GM23248 (cell line): ENCODE measurements around the gene CTDNEP1. TPM values are rescaled to one million over a fixed set of nuclear protein-coding genes. Genes with fewer than 3 reads are reported as not detected.

Experiments
- DNase-seq: peaks from one replicate; pipeline ENCODE4 v3.0.0-alpha.2; 2015
- H2AFZ ChIP-seq: fragments of 200-600 bp; sonication (generic); 2 replicates; pipeline ENCODE4 v1.6.1; 2016; ENCODE audit warnings: antibody characterized with exemption
- H3F3A ChIP-seq: fragments of 200-600 bp; sonication (generic); 2 replicates; pipeline ENCODE4 v1.6.1; 2016; ENCODE audit warnings: mild to moderate bottlenecking, antibody characterized with exemption, mixed run types; ENCODE audit not compliant: insufficient read depth
- H3K27ac ChIP-seq: fragments of 200-600 bp; sonication (generic); 2 replicates; pipeline ENCODE4 v1.5.1; 2016; ENCODE audit warnings: mild to moderate bottlenecking
- H3K27me3 ChIP-seq: fragments of 200-600 bp; sonication (generic); replicated peaks from 2 replicates; pipeline ENCODE4 v1.6.1; 2016; ENCODE audit warnings: mild to moderate bottlenecking; ENCODE audit not compliant: insufficient read depth
- H3K36me3 ChIP-seq: fragments of 200-600 bp; sonication (generic); 2 replicates; pipeline ENCODE4 v1.6.1; 2016; ENCODE audit warnings: low read depth, mild to moderate bottlenecking
- H3K4me1 ChIP-seq: fragments of 200-600 bp; sonication (generic); 2 replicates; pipeline ENCODE4 v1.6.1; 2016; ENCODE audit warnings: mild to moderate bottlenecking; ENCODE audit not compliant: insufficient read depth
- H3K4me2 ChIP-seq: fragments of 200-600 bp; sonication (generic); one replicate; pipeline ENCODE4 v1.6.1; 2016; ENCODE audit warnings: mild to moderate bottlenecking; ENCODE audit not compliant: unreplicated experiment
- H3K4me3 ChIP-seq: fragments of 200-600 bp; sonication (generic); 2 replicates; pipeline ENCODE4 v1.5.1; 2016; ENCODE audit warnings: mild to moderate bottlenecking
- H3K79me2 ChIP-seq: fragments of 200-600 bp; sonication (generic); 2 replicates; pipeline ENCODE4 v1.6.1; 2016; ENCODE audit warnings: mild to moderate bottlenecking; ENCODE audit not compliant: insufficient read depth
- H3K9ac ChIP-seq: fragments of 200-600 bp; sonication (generic); 2 replicates; pipeline ENCODE4 v1.6.1; 2016; ENCODE audit warnings: mild to moderate bottlenecking
- H3K9me2 ChIP-seq: fragments of 200-600 bp; sonication (generic); 2 replicates; pipeline ENCODE4 v1.6.1; 2016; ENCODE audit warnings: mixed run types, mild to moderate bottlenecking, moderate library complexity; ENCODE audit not compliant: insufficient read depth
- H3K9me3 ChIP-seq: fragments of 200-600 bp; sonication (generic); one replicate; pipeline ENCODE4 v1.6.1; 2017; ENCODE audit warnings: low read depth
- H4K20me1 ChIP-seq: fragments of 200-600 bp; sonication (generic); 2 replicates; pipeline ENCODE4 v1.6.0; 2016; ENCODE audit not compliant: insufficient read depth
- EZH2 ChIP-seq: fragments of 200-600 bp; sonication (generic); IDR thresholded peaks from 2 replicates; pipeline ENCODE4 v1.6.1; 2018; ENCODE audit warnings: antibody characterized with exemption, mild to moderate bottlenecking; ENCODE audit not compliant: insufficient read depth, poor library complexity, severe bottlenecking
- EZH2phosphoT487 ChIP-seq: fragments of 200-600 bp; sonication (generic); IDR thresholded peaks from 2 replicates; pipeline ENCODE4 v1.6.1; 2018; ENCODE audit warnings: antibody characterized with exemption, moderate library complexity, mild to moderate bottlenecking, low read depth; ENCODE audit not compliant: insufficient read depth
- WGBS, 2 experiments: methylation state at CpG; one replicate each; pipeline ENCODE4 v1.1.6; 2015 to 2017; ENCODE audit warnings: low lambda C conversion rate in 2 of 2, low coverage in 1 of 2; ENCODE audit errors: missing lambda C conversion rate in 2 of 2; 5-methylcytosine and 5-hydroxymethylcytosine counted together
- in situ Hi-C: fragments of 300-500 bp; cut with MboI; formaldehyde crosslinking; loops from 2 replicates; pipeline ENCODE4 v1.15.0; 2020
- polyA plus RNA-seq: library from polyadenylated mRNA; unstranded; fragments of >200 nt; fragmentation: Nextera tagmentation; extraction: Ambion mirVana; gene quantifications from 2 replicates; pipeline ENCODE4 v1.2.1, GENCODE V29; 2016
- total RNA-seq: library from RNA; depleted of rRNA; stranded (reverse); fragments of >200 nt; shearing (Covaris generic); gene quantifications from 2 replicates; pipeline ENCODE4 v1.2.3, GENCODE V29; 2014

Gene CTDNEP1
- total and polyA plus RNA-seq, 2 experiments from 2014 or later: 30.0 to 38.9 TPM

- Histone ChIP-seq H3K9ac (peak overlapping the region; percentile 96), H3K36me3 (peaks cover 12% of the 10 kb centered on the region), H3K4me3 (peak overlapping the region; percentile 97), H3K79me2 (peaks cover 84% of the 10 kb centered on the region), H3K27me3 (no peaks in the 10 kb centered on the region), H3K9me3 (no peaks in the 10 kb centered on the region), H3K4me2 (peak overlapping the region; percentile 92), H4K20me1 (no peaks in the 10 kb centered on the region), H3F3A (peaks cover 4% of the 10 kb centered on the region; the same call in 1 of the 2 replicates), H3K4me1 (peaks cover 13% of the 10 kb centered on the region), H3K27ac (peak overlapping the region; percentile 99), H3K9me2 (no peaks in the 10 kb centered on the region), H2AFZ (peak overlapping the region; percentile 34)
- peak; percentile 37 for DNase-seq
- in situ Hi-C loops: no loop called here
- WGBS, 2 experiments: 0 to 1% methylated on average over 32 to 55 of the region's 55 CpGs
- no peak for TF ChIP-seq EZH2phosphoT487
Observed at GRCh38 chr17:7250695-7251627, 573 bp downstream of the CTDNEP1 start.

- Histone ChIP-seq H3K9me3 (no peaks in the 10 kb centered on the region), H3K36me3 (peaks cover 14% of the 10 kb centered on the region), H3K79me2 (peaks cover 88% of the 10 kb centered on the region), H2AFZ (no peak overlapping the region), H3K27ac (peak overlapping the region; percentile 99; the same call in 1 of the 2 replicates), H3K4me3 (peak overlapping the region; percentile 97), H3K9ac (peak overlapping the region; percentile 96), H3F3A (peaks cover 6% of the 10 kb centered on the region; the same call in 1 of the 2 replicates), H3K4me1 (peaks cover 13% of the 10 kb centered on the region), H3K27me3 (no peaks in the 10 kb centered on the region), H4K20me1 (no peaks in the 10 kb centered on the region), H3K4me2 (peak overlapping the region; percentile 92), H3K9me2 (no peaks in the 10 kb centered on the region)
- in situ Hi-C loops: no loop called here
- WGBS, 2 experiments: 95 to 96% methylated on average over 7 of the region's 7 CpGs
- no peak for DNase-seq
- no peak for TF ChIP-seq EZH2
- TF ChIP-seq EZH2phosphoT487: no peak
Observed at GRCh38 chr17:7249830-7250229, 1.7 kb downstream of the CTDNEP1 start.

GRCh38 chr17:7249214-7249613 is 2.3 kb downstream of the CTDNEP1 start:
- TF ChIP-seq EZH2 (no peak), EZH2phosphoT487 (no peak)
- Histone ChIP-seq H3K4me2 (no peak overlapping the region), H2AFZ (no peak overlapping the region), H3K9ac (no peak overlapping the region), H3K79me2 (peaks cover 88% of the 10 kb centered on the region), H3K4me3 (no peak overlapping the region), H3K27me3 (no peaks in the 10 kb centered on the region), H3K9me2 (no peaks in the 10 kb centered on the region), H3F3A (peaks cover 11% of the 10 kb centered on the region; the same call in 1 of the 2 replicates), H3K4me1 (peaks cover 13% of the 10 kb centered on the region), H3K27ac (no peak overlapping the region), H3K36me3 (peaks cover 10% of the 10 kb centered on the region), H3K9me3 (no peaks in the 10 kb centered on the region), H4K20me1 (no peaks in the 10 kb centered on the region)
- DNase-seq: no peak
- 75 to 76% methylated on average over 6 of the region's 6 CpGs for WGBS, 2 experiments
- in situ Hi-C loops: no loop called here

- 68 to 74% methylated on average over 4 of the region's 4 CpGs for WGBS, 2 experiments
- H4K20me1 ChIP-seq: no peaks in the 10 kb centered on the region
- no peak overlapping the region for H2AFZ ChIP-seq
- no peak overlapping the region for H3K27ac ChIP-seq
- H3K79me2 ChIP-seq: peaks cover 86% of the 10 kb centered on the region
- H3K9me3 ChIP-seq: no peaks in the 10 kb centered on the region
- TF ChIP-seq EZH2phosphoT487: no peak
- no peak for TF ChIP-seq EZH2
- peaks cover 9% of the 10 kb centered on the region for H3K36me3 ChIP-seq
- H3K9ac ChIP-seq: no peak overlapping the region
- H3K4me2 ChIP-seq: no peak overlapping the region
- no peaks in the 10 kb centered on the region for H3K9me2 ChIP-seq
- no peak overlapping the region for H3K4me3 ChIP-seq
- peaks cover 13% of the 10 kb centered on the region for H3K4me1 ChIP-seq
- no peaks in the 10 kb centered on the region for H3K27me3 ChIP-seq
- in situ Hi-C loops: no loop called here
- DNase-seq: no peak
- peaks cover 16% of the 10 kb centered on the region; the same call in 1 of the 2 replicates for H3F3A ChIP-seq
Observed at GRCh38 chr17:7248796-7249195, 2.7 kb downstream of the CTDNEP1 start.
